ENCODE data around the gene SH3BGRL3.

- TF ChIP-seq CTCF (IDR thresholded peaks at IDR 0.05) (no peak), POLR2A (IDR thresholded peaks at IDR 0.05) (no peak), POLR2AphosphoS5 (IDR thresholded peaks at IDR 0.05) (no peak)
Measured at GRCh38 chr1:26283871-26284596, 4.1 kb downstream of the SH3BGRL3 start.
